Hematopoietic multipotent progenitor cell (in vitro differentiated cells): ENCODE results near the gene S1PR4. TPM values are rescaled to one million over a fixed set of nuclear protein-coding genes. Genes with fewer than 3 reads are reported as not detected.
A peak's percentile ranks its signal among the peaks of the same experiment; 100 is the strongest.

Experiments used
- DNase-seq, 3 donors: peaks; one replicate each; pipeline ENCODE4 v3.0.0-alpha.2; 2011 to 2015; ENCODE audit warnings: low read depth in 2 of 3, low spot score in 2 of 3
- total RNA-seq: library from RNA; depleted of rRNA; stranded (reverse); fragments of >200 nt; gene quantifications from one replicate; pipeline ENCODE4 v1.2.3, GENCODE V29; 2012

S1PR4 gene, protein sequence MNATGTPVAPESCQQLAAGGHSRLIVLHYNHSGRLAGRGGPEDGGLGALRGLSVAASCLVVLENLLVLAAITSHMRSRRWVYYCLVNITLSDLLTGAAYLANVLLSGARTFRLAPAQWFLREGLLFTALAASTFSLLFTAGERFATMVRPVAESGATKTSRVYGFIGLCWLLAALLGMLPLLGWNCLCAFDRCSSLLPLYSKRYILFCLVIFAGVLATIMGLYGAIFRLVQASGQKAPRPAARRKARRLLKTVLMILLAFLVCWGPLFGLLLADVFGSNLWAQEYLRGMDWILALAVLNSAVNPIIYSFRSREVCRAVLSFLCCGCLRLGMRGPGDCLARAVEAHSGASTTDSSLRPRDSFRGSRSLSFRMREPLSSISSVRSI
- total RNA-seq: 331 TPM

- DNase-seq: peak in 2 of 3 donors; percentile 73 to 76
Measured at GRCh38 chr19:3178377-3178972, at the start of gene S1PR4. Gene S1PR4, plus strand, starts transcription at chr19:3178769. Its CDS starts 24 bp downstream, at chr19:3178793.

DNA sequence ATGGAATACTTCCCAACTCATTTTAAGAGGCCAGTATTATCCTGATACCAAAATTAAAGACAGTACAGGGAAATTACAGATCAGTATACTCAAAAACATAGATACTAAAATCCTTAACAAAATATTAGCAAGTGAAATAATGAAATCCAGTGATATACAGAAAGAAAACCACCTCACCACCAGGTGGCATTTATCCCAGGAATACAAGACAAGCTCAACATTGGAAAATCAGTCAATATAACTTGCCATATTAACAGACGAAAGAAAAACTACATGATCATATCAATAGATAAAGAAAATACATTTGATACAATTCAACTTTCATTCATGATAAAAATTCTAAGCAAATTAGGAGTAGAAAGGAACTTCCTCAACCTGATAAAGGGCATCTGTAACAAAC is 49.5 kb upstream of the S1PR4 start:
- no peak for DNase-seq

- no peak for DNase-seq
Measured at GRCh38 chr19:3131168-3131567, 47.4 kb upstream of the S1PR4 start.

- peak; percentile 35 to 98 (median 96) for DNase-seq
Measured at GRCh38 chr19:3132971-3133792, 45.4 kb upstream of the S1PR4 start.

GRCh38 chr19:3133793-3134116 is 44.8 kb upstream of the S1PR4 start:
- no peak for DNase-seq

DNA sequence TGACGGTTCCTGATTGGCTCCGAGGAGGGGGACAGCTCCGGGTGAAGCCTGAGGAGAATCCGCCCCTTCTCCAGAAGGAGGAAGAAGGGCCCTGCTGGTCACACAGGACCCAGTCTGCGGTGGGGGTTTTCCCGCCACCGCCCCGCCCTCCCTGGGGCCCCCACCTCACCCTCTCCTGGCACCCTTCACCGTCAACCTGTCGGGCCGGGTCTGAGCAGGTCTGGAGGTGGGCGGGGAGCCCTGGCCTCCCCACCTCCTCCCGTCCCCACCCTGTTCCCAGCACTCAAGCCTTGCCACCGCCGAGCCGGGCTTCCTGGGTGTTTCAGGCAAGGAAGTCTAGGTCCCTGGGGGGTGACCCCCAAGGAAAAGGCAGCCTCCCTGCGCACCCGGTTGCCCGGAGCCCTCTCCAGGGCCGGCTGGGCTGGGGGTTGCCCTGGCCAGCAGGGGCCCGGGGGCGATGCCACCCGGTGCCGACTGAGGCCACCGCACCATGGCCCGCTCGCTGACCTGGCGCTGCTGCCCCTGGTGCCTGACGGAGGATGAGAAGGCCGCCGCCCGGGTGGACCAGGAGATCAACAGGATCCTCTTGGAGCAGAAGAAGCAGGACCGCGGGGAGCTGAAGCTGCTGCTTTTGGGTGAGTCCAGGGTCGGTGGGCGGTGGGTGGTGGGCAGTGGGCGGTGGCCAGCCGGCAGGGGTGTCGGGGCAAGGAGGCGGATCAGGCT is 42.4 kb upstream of the S1PR4 start, which contains the start of gene GNA15:
Gene GNA15 (plus strand): TSS at position 73 of the 723 bp plus-strand sequence. CDS start 418 bp downstream, at position 491.
- peak in 2 of 3 donors; percentile 81 to 85 for DNase-seq

- no peak for DNase-seq
Measured at GRCh38 chr19:3136684-3137055, 41.9 kb upstream of the S1PR4 start.

DNA sequence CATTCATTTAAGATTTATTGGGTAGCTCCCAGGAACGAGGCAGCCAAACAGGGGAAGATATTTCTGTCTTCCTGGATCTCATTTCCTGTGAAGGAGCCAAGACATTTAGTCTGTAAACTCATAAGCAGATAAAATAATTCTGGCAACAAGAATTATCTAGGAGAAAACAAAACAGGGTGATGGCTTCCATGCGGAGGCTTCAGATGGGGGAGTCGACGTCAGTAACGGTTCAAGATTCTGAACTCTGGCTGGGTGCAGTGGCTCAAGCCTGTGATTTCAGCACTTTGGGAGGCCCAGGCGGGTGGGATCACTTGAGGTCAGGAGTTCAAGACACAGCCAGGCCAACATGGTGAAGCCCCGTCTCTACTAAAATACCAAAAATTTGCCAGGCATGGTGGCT is 41.5 kb upstream of the S1PR4 start:
- DNase-seq: no peak

DNA sequence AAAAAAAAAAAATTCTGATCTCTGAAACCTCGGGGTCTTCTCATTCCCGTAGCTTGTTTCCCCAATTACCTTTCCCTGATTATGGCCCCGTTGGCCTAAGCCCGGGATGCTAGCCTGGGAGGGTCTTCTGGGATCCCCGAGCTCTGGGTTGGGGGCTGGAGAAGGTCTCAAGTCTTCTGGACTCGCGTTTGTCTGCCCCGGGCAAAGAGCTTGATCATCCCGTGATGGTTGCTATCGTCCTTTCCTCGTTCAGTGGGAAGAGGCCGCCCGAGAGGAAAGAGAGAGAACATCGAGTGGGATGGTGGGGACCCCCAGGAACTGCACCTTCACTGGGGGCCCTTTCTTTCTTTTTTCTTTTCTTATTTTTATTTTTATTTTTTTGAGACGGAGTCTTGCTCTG is 40.3 kb upstream of the S1PR4 start:
- no peak for DNase-seq

- no peak for DNase-seq
Measured at GRCh38 chr19:3140667-3141038, 37.9 kb upstream of the S1PR4 start.

DNA sequence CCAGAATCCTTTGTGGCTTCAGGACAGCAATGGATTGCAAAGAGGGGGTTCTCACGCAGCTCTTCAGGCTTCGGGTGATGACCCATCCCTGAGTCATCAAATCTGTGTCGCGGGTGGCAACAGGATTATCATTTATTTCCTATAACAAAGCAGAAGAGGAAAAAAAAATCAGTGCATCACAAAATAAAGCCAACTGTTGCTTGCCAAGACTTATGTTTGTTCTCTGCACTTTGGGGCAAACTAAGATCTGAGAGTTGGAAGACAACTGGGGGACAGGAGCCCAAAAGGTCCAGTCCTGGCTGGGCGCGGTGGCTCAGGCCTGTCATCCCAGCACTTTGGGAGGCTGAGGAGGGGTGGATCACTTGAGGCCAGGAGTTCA is 36.3 kb upstream of the S1PR4 start:
- DNase-seq: peak in 1 of 3 donors; percentile 74

GRCh38 chr19:3142781-3143337 is 35.7 kb upstream of the S1PR4 start:
- DNase-seq: no peak

GRCh38 chr19:3145909-3146676 is 32.5 kb upstream of the S1PR4 start:
- peak in 1 of 3 donors; percentile 33 for DNase-seq

- DNase-seq: peak in 2 of 3 donors; percentile 42 to 70
Measured at GRCh38 chr19:3146677-3147100, 31.9 kb upstream of the S1PR4 start.

- no peak for DNase-seq
Measured at GRCh38 chr19:3148503-3148902, 30.1 kb upstream of the S1PR4 start.

- no peak for DNase-seq
Measured at GRCh38 chr19:3149089-3149488, 29.5 kb upstream of the S1PR4 start.

DNA sequence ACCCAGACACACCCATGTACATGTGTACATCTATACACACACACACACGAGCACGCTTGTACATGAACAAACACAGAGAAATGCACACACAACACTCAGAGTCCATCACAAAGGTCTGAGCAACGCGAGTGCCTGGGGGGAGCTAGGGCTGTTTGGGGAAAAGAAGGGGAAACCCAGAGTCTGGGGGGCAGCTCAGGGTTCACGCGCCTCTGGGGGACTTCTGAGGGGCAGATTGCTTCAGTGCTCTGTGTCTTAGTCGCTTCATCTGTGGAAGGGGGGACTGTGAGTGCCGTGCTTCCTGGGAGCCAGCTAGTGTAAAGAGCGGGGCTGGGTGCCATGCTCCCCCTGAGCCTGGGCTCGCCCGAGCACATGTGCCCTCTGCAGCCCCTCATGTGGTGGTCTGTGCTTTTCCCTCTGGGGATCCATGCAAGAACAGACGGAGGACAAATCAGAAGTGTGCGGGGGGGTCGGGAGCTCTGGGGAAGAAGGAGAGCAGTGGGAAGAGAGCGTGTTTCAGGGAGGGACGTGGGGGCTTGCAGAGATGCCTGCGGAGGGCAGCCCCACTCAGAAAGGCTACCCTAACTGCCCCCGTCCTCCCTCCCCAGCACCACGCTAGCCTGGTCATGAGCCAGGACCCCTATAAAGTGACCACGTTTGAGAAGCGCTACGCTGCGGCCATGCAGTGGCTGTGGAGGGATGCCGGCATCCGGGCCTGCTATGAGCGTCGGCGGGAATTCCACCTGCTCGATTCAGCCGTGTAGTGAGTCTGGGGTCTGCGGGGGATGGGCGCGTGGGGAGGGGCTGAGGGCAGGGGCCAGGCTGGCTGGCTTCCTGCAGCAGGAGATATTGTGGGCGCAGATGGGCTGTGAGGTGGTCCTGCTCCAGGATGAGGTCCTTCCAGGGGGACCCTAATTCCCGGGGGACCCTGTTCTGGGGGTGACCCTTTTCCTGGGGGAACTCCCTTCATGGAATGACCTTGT is 28.8 kb upstream of the S1PR4 start:
- DNase-seq: no peak

DNA sequence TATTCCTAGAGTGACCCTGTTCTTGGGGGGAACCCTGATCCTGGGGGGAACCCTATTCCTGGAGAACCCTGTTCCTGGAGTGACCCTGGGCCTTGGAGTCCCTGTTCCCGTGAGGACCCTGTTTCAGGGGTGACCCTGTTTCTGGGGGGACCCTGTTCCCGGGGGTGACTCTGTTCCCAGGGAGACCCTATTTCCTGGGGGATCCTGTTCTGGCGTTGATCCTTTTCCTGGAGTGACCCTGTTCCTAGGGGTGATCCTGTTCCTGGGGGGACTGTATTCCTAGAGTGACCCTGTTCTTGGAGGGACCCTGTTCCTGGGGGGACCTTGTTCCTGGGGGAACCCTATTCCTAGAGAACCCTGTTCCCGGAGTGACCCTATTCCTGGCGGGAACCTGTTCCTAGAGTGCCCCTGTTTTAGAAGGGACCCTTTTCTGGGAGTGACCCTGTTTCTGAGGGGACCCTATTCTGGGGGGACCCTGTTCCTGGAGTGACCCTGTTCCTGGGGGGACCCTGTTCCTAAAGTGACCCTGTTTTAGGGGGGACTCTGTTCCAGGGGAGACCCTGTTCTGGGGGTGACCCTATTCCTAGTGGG is 27.7 kb upstream of the S1PR4 start:
- DNase-seq: no peak
